DMS79 (cell line): ENCODE data around the gene HORMAD2.
"Not testable (repeated sequence)": the region's sequence is repeated elsewhere in the genome, so short reads cannot be mapped to it uniquely, and the experiment has no call there.

ENCODE experiments used
- DNase-seq: peaks from one replicate; lab custom pipeline; 2025; lab: John Stamatoyannopoulos, UW

HORMAD2 gene

DNA sequence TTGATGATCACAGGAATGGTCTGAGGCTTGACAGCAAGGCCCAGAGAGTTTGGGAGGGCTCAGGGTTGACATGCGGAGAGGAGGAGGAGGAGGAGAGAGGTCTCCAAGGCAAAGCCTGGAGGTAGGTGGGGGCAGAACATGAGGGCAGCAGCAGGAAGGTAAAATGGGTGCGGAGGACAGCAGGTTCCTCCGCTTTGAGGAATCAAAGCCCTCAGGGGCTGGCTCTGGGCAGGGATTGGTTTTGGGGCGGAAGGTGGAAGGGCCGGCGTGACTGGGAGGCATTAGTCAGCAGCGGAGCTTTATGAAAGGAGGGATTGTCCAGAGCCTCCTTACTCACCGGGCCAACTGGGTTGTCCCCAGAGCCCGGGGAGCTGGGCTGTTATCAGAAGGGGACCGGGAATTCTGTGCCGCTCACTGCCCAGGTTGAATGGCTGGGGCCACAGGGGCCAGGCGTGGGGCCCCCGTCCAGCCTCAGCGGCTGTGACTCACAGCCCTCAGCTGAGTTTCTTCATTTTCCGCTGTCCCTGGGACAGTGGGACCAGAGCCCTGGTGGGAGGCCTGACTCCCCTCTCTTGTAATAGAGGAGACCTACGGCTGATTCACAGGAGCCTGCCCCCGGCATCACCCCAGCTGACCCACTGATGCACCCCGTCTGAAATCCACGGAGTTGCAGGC lies 130.1 kb downstream of the HORMAD2 start:
- no peak for DNase-seq

DNA sequence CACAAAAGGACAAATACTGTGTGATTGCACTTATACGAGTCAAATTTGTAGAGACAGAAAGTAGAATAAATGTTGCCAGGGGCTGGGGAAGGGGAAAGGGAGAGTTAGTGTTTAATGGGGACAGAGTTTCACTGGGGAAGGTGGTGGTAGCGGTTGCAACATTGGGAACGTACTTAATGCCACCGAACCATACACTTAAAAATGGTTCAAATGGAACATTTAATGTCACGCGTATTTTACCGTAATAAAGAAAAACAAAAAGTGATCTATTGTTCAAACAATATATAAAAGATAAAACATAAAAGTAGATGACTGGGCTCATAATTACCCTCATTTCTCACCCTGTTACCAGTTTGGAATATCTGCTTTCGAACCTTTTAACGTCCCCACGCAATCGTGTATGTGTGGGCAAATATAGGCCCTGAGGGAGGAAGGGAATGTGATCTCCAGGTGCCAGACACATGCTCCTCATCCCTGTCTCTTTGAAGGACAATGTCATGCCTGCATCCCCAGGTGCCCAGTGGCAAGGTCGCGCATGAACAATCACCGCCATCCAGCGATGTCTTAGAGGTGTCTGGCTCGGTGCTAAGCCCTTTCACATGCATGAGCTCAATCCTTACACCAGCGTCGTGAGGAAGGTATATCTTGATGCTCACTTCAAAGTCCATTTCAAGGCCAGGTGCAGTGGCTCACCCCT lies 131.0 kb downstream of the HORMAD2 start:
- no peak for DNase-seq

DNA sequence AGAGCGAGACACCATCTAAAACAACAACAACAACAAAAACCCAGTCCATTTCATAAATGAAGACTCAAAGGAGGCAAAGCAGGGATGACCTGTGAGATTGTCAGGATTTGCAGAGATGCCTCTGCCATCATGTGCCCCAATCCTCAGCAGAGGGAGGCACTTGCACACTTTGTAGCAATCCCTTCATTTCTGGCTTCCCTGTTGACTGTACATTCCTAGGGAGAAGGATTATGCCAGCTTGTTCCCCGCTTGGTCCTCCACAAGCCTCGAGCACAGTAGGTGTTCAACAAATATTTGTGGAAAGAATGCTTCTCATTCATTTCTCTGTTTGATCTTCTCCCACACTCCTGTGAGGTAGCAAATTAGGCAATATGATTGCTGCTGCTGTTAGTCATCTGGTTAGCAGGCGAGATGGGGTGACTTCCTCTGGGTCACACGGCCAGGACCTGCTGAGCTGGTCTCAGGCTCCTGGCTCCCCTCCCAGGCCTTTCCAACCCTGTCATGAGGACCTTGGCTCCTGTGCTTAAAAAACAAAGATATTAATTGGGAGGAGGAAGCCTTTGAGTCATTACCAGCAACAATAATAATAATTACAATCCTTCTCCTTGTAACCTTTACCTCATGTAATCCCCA lies 132.2 kb downstream of the HORMAD2 start:
- DNase-seq: no peak

- DNase-seq: no peak
Observed at GRCh38 chr22:30212996-30213441, 132.8 kb downstream of the HORMAD2 start.

GRCh38 chr22:30214703-30215407 lies 134.6 kb downstream of the HORMAD2 start:
- DNase-seq: no peak

- not testable (repeated sequence) for DNase-seq
Observed at GRCh38 chr22:30216272-30216671, 136.0 kb downstream of the HORMAD2 start.

- DNase-seq: no peak
Observed at GRCh38 chr22:30216710-30217109, 136.4 kb downstream of the HORMAD2 start.

- DNase-seq: no peak
Observed at GRCh38 chr22:30217698-30218560, 137.7 kb downstream of the HORMAD2 start.

DNA sequence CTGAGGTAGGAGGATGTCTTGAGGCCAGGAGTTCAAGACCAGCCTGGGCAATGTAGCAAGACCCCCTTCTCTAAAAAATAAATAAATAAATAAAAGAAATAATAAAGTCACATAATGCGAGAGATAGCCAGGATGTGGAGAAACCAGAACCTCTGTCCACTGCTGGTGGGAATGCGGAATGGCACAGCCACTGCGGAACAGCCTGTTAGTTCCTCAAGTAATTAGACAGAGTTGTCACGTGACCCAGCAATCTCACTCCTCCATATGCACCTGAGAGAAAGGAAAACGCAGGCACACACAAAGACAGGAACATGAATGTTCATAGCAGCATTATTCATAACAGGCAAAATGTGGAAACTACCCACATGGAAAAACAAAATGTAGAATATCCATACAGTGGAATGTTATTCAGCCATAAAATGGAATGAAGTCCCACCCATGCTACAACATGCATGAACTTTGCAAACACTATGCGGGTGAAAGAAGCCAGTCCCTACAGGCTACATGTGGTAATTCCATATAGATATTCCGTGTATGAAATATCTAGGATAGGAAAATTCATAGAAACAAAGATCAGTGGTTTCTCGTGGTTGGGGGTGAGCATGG lies 138.9 kb downstream of the HORMAD2 start:
- no peak for DNase-seq

DNA sequence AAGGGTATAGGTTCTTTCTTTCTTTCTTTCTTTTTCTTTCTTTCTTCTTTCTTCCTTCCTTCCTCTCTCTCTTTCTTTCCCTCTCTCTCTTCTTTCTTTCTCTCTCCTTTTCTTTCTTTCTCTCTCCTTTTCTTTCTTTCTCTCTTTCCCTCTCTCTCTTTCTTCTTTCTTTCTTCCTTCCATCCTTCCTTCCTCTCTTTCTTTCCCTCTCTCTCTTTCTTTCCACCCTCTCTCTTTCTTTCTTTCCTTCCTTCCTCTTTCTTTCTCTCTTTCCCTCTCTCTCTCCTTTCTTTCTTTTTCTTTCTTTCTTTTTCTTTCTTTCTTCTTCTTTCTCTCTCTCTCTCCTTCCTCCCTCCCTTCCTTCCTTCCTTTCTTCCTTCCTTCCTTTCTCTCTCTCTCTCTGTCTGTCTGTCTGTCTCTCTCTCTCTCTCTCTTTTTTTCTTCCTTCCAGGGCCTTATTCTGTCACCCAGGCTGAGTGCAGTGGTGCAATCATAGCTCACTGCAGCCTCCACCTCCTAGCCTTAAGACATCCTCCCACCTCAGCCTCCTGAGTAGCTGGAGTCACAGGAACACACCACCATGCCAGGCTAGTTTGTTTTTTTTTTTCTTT lies 139.5 kb downstream of the HORMAD2 start:
- no peak for DNase-seq

- DNase-seq: no peak
Observed at GRCh38 chr22:30220338-30221012, 140.2 kb downstream of the HORMAD2 start.

DNA sequence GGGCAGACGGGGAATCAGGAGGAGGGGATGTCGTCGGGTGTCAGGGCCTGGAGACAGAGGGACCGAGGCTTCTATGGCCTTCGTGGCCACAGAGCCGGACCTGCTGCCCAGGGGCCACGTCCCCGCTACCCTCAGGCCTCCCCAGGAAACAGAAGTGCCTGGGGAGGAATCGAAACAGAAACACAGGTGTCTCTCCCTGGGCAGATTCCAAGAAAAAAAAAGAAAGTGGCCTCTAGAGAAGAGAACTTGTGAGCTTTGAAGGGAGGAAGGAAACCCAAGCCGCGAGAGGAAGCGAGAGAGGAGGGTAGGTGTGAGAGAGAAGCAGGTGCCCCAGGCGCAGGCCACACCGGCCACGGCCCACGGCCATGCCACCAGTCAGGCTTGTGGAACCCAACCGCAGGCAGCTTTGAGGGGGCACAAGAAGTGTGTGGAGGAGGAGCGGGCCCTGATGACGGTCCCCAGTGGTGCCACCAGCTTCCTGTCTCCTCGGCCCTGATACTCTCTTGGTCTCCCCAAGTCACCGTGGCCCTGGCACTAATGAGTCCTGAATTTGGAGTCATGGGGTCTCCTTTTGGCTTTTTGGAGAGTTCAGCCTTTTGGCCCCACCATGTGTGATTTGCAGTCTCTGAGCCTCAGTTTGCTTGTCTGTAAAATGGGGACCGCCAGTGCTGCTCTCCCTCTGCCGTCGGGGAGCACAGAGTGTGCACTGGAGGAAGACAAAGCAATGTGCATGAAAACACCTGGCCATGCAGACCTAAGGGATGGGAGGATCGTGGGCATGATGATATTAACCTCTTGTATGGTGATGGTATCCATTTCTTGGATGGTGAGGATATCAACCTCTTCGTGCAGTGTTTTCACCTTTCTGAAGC lies 141.1 kb downstream of the HORMAD2 start:
- DNase-seq: no peak

DNA sequence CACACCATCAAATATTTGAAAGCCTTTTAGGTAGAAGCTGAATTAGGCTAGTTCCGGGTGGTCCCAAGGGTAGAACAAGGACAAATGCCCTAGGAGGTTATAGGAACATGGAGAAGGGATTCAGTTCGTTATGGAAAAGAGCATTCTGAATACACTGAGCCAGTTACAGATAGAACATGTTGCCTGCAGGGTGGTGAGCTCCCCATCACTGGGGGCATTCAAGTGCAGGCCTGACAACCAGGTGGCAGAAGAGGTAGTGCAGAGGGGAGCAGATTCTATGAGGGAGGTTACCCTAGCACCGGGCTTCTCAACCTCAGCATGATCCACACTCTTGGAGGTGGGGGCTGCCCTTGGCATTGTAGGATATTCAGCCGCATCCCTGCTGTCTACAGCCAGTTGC lies 142.1 kb downstream of the HORMAD2 start:
- no peak for DNase-seq

DNA sequence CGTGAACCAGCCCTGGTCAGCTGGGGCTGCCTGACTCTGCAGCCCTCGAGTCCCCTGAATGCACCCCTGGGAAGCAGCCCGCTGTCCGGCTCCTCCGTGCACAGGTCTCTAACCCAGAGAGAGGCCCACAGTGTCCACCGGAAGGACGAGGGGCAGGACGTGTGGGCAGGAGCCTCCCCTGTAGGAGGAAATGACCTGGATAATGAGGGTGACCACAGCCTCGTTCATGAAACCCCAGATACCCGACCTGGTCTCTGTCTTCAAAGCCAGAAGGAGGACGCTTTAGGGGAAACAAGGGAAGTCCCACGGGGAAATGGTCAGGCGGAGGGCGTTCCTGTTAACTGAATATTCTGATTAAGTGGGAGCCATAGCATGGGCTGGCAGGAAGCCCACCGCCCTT lies 143.0 kb downstream of the HORMAD2 start:
- DNase-seq: no peak

GRCh38 chr22:30224161-30224857 lies 144.0 kb downstream of the HORMAD2 start:
- no peak for DNase-seq

GRCh38 chr22:30225220-30225927 lies 145.1 kb downstream of the HORMAD2 start:
- DNase-seq: no peak

DNA sequence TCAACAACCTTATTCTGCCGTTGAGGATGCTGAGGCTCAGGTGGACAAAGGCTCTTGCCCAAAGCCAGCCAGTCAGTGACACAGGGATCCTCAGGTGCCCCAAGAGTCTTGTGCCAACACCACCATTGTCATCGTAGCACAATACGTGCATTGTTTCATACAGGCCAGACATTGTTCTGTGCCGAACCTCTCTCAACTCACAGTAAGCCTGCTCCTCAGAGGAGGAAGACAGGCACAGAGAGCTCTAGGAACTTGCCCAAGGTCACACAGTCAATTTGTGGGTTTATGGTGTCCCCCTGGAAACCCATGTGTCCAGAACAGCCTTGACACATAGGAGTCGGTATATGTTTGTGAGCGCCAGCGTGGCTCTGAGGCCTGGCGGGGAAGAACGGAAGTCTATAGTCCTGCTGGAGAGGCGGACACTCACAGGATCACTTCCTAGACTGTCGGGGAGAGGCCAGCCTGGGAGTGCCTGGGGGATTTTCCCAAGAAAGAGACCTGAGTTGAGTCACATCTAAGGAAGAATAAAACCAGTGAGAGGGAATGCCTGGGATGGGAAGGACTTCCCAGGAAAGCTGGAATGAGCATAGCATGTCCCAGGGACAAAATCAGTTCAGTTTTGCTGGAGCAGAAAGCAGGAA lies 146.0 kb downstream of the HORMAD2 start:
- no peak for DNase-seq
